ENCODE results near the gene PDZK1IP1.
"Not testable (repeated sequence)": the region's sequence is repeated elsewhere in the genome, so short reads cannot be mapped to it uniquely, and the experiment has no call there.

The PDZK1IP1 gene

DNA sequence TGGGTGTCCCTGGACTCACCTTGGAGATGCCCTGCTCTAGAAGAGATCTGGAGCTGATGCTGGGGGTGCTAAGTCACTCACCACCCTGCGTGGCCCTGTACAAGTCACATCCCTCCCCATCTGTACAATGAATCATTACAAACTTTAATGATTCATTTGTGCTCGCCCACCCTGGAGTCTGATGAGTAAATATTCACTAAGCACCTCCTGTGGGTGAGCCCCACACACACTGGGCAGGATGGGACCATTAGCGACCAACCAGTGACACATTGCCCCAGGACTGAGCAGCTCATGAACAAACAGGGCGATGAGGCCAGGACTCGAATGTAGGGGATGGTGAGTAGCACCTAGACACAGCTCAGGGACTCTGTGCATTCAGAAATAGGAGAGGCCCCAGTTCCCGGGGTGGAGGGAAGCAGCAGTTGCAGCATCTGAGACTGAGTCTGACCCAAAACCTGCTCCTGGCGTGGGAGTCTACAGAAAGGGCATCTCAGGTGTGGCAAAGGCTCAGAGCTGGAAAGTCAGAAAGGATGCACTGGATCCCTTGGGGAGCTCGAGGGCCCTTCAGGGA is 18.1 kb upstream of the PDZK1IP1 start:
- Histone ChIP-seq H3K4me3 (replicated peaks; ENCODE audit: insufficient read depth, low read length) (no peak overlapping the region), H3K27ac (replicated peaks) (no peak overlapping the region), H3K27me3 (ENCODE audit: insufficient read depth, poor library complexity, severe bottlenecking) (peaks cover 6% of the 10 kb centered on the region)
- DNase-seq (ENCODE audit: low read depth in 1 of 2, low spot score in 1 of 2) = no peak
- TF ChIP-seq, protein P1, sequence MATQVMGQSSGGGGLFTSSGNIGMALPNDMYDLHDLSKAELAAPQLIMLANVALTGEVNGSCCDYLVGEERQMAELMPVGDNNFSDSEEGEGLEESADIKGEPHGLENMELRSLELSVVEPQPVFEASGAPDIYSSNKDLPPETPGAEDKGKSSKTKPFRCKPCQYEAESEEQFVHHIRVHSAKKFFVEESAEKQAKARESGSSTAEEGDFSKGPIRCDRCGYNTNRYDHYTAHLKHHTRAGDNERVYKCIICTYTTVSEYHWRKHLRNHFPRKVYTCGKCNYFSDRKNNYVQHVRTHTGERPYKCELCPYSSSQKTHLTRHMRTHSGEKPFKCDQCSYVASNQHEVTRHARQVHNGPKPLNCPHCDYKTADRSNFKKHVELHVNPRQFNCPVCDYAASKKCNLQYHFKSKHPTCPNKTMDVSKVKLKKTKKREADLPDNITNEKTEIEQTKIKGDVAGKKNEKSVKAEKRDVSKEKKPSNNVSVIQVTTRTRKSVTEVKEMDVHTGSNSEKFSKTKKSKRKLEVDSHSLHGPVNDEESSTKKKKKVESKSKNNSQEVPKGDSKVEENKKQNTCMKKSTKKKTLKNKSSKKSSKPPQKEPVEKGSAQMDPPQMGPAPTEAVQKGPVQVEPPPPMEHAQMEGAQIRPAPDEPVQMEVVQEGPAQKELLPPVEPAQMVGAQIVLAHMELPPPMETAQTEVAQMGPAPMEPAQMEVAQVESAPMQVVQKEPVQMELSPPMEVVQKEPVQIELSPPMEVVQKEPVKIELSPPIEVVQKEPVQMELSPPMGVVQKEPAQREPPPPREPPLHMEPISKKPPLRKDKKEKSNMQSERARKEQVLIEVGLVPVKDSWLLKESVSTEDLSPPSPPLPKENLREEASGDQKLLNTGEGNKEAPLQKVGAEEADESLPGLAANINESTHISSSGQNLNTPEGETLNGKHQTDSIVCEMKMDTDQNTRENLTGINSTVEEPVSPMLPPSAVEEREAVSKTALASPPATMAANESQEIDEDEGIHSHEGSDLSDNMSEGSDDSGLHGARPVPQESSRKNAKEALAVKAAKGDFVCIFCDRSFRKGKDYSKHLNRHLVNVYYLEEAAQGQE (IDR thresholded peaks at IDR 0.05; ENCODE audit: insufficient replicate concordance, low read depth) = no peak
- TF ChIP-seq SPI1 (IDR thresholded peaks at IDR 0.05; ENCODE audit: borderline replicate concordance, low read depth) (no peak), GABPA (IDR thresholded peaks at IDR 0.05; ENCODE audit: low read depth) (no peak), POLR2AphosphoS5 (IDR thresholded peaks at IDR 0.05; ENCODE audit: low read depth) (no peak)
- TF ChIP-seq, protein P2, sequence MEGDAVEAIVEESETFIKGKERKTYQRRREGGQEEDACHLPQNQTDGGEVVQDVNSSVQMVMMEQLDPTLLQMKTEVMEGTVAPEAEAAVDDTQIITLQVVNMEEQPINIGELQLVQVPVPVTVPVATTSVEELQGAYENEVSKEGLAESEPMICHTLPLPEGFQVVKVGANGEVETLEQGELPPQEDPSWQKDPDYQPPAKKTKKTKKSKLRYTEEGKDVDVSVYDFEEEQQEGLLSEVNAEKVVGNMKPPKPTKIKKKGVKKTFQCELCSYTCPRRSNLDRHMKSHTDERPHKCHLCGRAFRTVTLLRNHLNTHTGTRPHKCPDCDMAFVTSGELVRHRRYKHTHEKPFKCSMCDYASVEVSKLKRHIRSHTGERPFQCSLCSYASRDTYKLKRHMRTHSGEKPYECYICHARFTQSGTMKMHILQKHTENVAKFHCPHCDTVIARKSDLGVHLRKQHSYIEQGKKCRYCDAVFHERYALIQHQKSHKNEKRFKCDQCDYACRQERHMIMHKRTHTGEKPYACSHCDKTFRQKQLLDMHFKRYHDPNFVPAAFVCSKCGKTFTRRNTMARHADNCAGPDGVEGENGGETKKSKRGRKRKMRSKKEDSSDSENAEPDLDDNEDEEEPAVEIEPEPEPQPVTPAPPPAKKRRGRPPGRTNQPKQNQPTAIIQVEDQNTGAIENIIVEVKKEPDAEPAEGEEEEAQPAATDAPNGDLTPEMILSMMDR (IDR thresholded peaks at IDR 0.05; ENCODE audit: insufficient read depth, low read length) = no peak

DNA sequence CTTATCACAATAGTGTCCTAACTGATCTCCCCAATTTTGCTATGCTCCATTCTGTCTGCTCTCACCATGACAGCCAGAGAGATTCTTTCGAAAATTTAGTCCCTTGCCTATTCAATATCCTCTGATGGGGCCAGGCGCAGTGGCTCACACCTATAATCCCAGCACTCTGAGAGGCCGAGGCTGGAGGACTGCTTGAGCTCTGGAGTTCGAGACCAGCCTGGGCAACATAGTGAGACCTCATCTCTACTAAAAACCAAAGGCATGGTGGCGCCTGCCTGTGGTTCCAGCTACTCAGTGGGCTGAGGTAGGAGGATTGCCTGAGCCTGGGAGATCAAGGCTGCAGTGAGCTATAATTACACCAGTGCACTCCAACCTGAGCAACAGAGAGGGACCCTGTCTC is 16.1 kb upstream of the PDZK1IP1 start:
- Histone ChIP-seq H3K27ac (replicated peaks) (no peak overlapping the region), H3K27me3 (ENCODE audit: insufficient read depth, poor library complexity, severe bottlenecking) (peaks cover 13% of the 10 kb centered on the region), H3K4me3 (replicated peaks; ENCODE audit: insufficient read depth, low read length) (no peak overlapping the region)
- TF ChIP-seq, protein P2 (IDR thresholded peaks at IDR 0.05; ENCODE audit: insufficient read depth, low read length) = no peak
- TF ChIP-seq SPI1 (IDR thresholded peaks at IDR 0.05; ENCODE audit: borderline replicate concordance, low read depth) (no peak), GABPA (IDR thresholded peaks at IDR 0.05; ENCODE audit: low read depth) (no peak), POLR2AphosphoS5 (IDR thresholded peaks at IDR 0.05; ENCODE audit: low read depth) (no peak)
- TF ChIP-seq, protein P1 (IDR thresholded peaks at IDR 0.05; ENCODE audit: insufficient replicate concordance, low read depth) = no peak
- no peak for DNase-seq (ENCODE audit: low read depth in 1 of 2, low spot score in 1 of 2)

DNA sequence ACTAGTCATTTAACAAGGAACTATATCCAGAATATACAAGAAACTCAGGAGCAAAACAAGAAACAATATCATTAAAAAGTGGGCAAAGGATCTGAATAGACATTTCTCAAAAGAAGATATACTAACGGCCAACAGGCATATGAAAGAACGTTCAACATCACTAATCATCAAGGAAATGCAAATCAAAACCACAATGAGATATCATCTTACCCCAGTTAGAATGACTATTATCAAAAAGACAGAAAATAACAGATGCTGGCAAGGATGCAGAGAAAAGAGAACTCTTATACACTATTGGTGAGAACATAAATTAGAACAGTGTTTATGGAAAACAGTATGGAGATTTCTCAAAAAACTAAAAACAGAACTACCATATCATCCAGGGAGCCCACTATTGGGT is 13.7 kb upstream of the PDZK1IP1 start:
- peaks cover 17% of the 10 kb centered on the region for H3K27me3 ChIP-seq (ENCODE audit: insufficient read depth, poor library complexity, severe bottlenecking)
- not testable (repeated sequence) for H3K27ac ChIP-seq (replicated peaks); DNase-seq (ENCODE audit: low read depth in 1 of 2, low spot score in 1 of 2); H3K4me3 ChIP-seq (replicated peaks; ENCODE audit: insufficient read depth, low read length)

DNA sequence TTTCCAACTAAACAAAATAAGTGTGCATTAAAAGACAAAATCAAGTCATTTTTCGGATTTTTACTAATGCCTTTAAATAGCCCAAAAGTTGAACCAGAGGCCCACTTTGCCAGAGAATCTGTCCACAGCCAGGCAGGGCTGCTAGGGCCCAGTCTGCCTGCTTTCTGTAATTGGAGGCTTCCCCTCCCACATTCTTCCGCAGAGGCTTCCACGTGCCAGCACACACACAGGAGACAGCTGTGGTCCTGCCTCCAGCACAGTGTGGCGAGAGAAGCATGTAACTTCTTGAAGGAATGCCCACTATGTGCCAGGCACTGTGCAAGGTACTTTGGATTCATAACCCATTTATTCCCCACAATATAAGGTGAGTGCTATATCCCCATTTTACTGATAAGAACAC is 11.3 kb upstream of the PDZK1IP1 start:
- Histone ChIP-seq H3K27me3 (ENCODE audit: insufficient read depth, poor library complexity, severe bottlenecking) (peaks cover 17% of the 10 kb centered on the region), H3K4me3 (replicated peaks; ENCODE audit: insufficient read depth, low read length) (no peak overlapping the region), H3K27ac (replicated peaks) (no peak overlapping the region)
- TF ChIP-seq GABPA (IDR thresholded peaks at IDR 0.05; ENCODE audit: low read depth) (no peak), SPI1 (IDR thresholded peaks at IDR 0.05; ENCODE audit: borderline replicate concordance, low read depth) (no peak), POLR2AphosphoS5 (IDR thresholded peaks at IDR 0.05; ENCODE audit: low read depth) (no peak)
- TF ChIP-seq, protein P1 (IDR thresholded peaks at IDR 0.05; ENCODE audit: insufficient replicate concordance, low read depth) = no peak
- TF ChIP-seq, protein P2 (IDR thresholded peaks at IDR 0.05; ENCODE audit: insufficient read depth, low read length) = no peak
- no peak for DNase-seq (ENCODE audit: low read depth in 1 of 2, low spot score in 1 of 2)
